Inferior parietal cortex (tissue), 1 donor: Measurements from ENCODE around the gene CRK.
"Not testable (repeated sequence)": the region's sequence is repeated elsewhere in the genome, so short reads cannot be mapped to it uniquely, and the experiment has no call there.

Source experiments
- DNase-seq: peaks from one replicate; pipeline ENCODE4 v3.0.0-alpha.2; 2016; ENCODE audit errors: extremely low spot score

CRK gene

GRCh38 chr17:1423456-1424135, 32.4 kb downstream of the CRK start:
- no peak for DNase-seq

DNA sequence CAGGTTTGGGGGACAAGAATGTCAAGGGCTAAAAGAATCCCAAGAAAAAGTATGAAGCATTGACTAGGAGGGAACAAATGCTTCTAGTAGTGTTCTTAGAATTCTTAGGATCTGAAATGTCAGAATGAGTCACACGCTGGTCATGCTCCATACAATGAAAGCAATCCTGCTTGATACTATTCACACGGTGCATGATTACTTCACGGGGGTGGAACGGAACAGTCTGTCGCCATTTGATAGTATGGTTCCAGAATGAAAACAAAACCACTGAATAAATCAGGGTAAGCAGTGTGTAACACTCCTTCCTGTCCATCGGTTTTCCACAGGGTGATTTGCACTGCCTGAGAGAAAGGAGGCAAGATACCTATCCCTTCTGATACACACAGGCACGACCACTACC, 33.1 kb downstream of the CRK start:
- DNase-seq = peak; percentile 18

GRCh38 chr17:1421470-1421869, 34.6 kb downstream of the CRK start:
- DNase-seq = no peak

GRCh38 chr17:1420981-1421380, 35.1 kb downstream of the CRK start:
- no peak for DNase-seq

DNA sequence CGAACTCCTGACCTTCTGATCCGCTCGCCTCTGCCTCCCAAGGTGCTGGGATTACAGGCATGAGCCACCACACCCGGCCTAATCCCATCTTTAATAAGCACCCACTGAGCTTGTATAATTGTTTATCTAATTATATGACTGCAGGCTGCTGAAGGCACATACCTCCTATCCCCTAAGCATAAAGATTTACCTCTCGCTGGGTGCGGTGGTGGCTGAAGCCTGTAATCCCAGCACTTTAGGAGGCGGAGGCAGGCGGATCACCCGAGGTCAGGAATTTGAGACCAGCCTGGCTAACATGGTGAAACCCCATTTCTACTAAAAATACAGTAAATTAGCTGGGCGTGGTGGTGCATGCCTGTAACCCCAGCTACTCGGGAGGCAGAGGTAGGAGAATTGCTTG, 35.9 kb downstream of the CRK start:
- no peak for DNase-seq

- not testable (repeated sequence) for DNase-seq
These were observed 37.6 kb downstream of the CRK start for GRCh38 chr17:1418476-1418875.

DNA sequence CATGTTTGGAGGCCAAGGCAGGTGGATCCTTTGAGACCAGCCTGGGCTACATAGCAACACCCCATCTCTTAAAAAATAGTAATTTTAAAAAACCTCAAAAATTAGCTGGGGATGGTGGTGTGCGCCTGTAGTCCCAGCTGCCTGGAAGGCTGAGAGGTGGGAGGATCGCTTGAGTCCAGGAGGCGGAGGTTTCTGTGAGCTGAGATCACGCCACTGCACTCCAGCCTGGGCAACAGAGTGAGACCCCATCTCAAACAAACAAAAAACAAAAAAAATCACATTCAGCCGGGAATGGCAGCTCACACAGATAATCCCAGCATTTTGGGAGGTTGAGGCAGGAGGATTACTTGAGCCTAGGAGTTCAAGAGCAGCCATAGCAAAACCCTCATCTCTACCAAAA, 39.6 kb downstream of the CRK start:
- DNase-seq = no peak

DNA sequence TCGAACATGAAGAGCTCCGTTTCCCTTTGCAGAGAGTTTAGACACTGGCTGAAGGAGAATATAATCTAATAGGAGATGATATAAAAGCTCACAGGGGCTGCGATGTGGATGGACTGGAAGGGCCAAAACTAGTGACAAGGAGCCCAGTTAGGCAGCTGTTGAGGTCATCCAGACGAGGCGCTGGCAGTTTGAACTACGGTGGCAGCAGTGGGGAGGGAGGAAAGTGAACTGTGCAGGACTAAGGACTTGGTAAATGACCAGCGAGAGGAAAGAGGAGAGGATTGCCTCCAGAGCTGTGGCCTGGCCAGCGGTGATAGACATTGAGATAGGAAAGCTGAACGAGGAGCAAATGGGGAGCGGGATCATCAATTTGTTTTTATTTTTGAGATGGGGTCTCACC, 41.4 kb downstream of the CRK start:
- DNase-seq = no peak

DNA sequence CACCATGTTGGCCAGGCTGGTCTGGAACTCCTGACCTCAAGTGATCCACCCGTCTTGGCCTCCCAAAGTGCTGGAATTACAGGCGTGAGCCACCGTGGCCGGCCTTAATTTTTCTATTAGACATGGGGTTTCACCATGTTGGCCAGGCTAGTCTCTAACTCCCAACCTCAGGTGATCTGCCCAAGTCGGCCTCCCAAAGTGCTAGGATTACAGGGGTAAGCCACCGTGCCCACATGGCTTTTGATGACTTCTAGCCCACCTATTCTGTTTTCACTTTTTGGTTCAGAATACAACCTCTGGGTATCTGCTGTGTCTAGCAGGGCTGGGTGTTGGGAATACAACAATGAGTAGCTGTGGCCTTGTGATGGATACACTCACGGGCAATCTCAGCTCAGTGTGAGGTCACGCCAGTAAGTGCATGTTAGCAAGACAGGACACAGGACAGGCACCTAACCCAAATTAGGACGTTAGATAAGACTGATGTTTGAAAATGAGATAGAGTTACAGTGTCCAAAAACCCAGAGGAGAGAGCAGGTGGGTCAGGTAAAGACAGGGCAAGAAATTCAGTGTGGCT, 41.9 kb downstream of the CRK start:
- no peak for DNase-seq

- DNase-seq = no peak
These were observed 42.7 kb downstream of the CRK start for GRCh38 chr17:1413281-1413791.

DNA sequence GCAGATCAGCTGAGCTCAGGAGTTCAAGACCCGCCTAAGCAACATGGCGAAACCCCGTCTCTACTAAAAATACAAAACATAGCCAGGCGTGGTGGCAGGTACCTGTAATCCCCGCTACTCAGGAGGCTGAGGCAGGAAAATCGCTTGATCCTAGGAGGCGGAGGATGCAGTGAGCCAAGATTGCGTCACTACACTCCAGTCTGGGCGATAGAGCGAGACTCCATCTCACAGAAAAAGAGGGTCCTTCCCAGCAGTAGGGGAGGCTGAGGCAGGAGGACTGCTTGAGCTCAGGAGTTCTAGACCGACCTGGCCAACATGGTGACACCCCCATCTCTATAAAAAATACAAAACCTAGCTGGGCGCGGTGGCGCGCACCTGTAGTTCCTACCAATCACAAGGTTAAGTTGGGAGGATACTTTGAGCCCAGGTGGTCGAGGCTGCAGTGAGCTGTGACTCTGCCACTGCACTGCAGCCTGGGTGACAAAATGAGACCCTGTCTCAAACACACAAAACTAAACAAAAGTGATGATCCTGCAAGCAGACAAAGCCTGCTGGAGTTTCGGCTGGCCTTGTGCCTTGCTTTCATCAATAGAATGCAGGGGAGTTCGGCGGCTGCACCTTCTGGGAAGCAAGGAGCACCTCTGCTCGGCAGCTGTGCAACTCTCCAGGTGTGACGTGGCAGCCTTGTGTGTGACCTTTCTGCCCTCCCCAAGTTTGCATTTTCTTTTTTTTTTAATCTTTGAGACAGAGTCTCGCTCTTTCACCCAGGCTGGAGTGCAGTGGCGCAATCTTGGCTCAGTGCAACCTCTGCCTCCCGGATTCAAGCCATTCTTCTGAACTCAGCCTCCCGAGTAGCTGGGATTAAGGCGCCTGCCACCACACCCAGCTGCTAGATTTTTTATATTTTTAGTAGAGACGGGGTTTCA, 43.6 kb downstream of the CRK start:
- DNase-seq = no peak

DNA sequence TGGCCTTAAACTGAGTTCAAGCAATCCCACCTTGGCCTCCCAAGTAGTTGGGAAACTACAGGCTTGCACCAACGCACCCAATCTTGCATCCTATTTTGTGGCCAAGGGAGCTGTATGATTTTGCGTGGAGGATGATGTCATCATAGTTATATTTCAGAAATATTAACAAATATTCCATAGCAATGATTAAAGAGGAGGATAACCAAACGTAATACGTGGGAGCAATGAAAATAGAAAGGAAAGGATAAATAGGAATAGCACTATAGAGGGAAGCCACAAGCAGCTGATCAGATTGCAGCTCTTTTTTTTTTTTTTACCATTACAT, 53.8 kb downstream of the CRK start:
- no peak for DNase-seq

DNA sequence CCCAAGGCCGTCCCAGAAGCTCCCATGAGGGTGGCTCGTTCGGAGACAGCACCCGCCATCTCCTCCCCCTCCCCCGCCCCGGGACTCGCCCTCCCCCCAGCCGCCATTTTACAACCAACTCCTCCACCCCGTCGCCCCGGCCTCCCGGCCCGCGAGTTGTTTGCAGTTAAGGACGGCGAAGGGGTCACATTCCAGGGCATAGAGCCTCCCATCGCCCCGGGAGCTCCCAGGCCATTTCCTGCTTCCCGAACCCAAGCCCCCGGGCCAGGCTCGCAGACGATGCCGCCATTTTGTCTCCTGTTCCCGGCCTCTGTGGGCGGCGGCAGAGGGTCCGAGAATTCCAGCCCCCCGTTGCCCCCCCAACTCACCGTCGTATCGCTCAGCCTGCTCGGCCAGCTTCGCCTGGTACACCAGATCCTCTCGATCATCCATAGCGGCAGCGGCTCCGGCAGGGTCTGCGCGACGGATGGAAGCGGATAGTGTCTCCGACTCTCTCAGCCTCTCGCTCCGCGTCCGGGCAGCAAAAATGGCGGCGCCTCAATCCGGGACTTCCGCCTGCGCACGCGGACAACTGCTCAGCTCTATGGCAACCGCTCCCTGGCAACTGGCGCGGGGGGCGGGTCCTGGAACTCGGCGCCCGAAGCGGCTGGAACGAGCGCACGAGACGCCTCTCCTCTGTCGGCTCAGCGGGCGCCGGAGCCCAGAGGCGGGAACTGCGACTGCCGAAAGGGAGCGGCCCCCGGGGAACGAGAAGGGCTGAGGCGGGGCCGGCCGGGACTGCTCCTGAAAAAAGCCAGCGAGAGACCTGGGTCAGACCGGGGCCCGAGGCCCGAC, 56.1 kb downstream of the CRK start, which contains the start of gene YWHAE:
YWHAE (minus strand) TSS at position 544 of the 834 bp plus-strand sequence; CDS start at position 432, 112 bp downstream.
- DNase-seq = peak; percentile 95

- peak; percentile 35 for DNase-seq
These were observed 56.9 kb downstream of the CRK start for GRCh38 chr17:1398931-1399678.

GRCh38 chr17:1398028-1398427, 58.0 kb downstream of the CRK start:
- no peak for DNase-seq

- DNase-seq = not testable (repeated sequence)
These were observed 60.0 kb downstream of the CRK start for GRCh38 chr17:1395876-1396665.

GRCh38 chr17:1391577-1391976, 64.5 kb downstream of the CRK start:
- DNase-seq = no peak

- no peak for DNase-seq
These were observed 65.3 kb downstream of the CRK start for GRCh38 chr17:1390432-1391367.
